Heart right ventricle (tissue), 16 donors: Measurements from ENCODE around the gene ZNF385B. TPM values are rescaled to one million over a fixed set of nuclear protein-coding genes. Genes with fewer than 3 reads are reported as not detected.

Experiments
- ATAC-seq, 8 donors: fragments of 200-7000 bp; cut with Tn5 transposase; one replicate each; pipeline ENCODE4 v1.9.1; 2020; ENCODE audit warnings: mild to moderate bottlenecking in 8 of 8, moderate library complexity in 8 of 8, moderate number of reproducible peaks in 1 of 8
- DNase-seq, 2 donors: peaks; one replicate each; pipeline ENCODE4 v3.0.0-alpha.2; 2020
- H3K27ac ChIP-seq, 10 donors: fragments of 200-600 bp; sonication (generic) in 2 of 10; one replicate each; pipeline versions ENCODE4 v1.5.0 to v1.8.0; 2020 to 2022; ENCODE audit warnings: mild to moderate bottlenecking in 3 of 10
- H3K27me3 ChIP-seq, 7 donors: fragments of 200-600 bp; one replicate each; pipeline ENCODE4 v1.8.0; 2021 to 2022; ENCODE audit warnings: mild to moderate bottlenecking in 2 of 7
- H3K36me3 ChIP-seq, 9 donors: fragments of 200-600 bp; sonication (generic) in 1 of 9; one replicate each; pipeline versions ENCODE4 v1.5.0 to v1.8.0; 2020 to 2022; ENCODE audit warnings: mild to moderate bottlenecking in 2 of 9
- H3K4me1 ChIP-seq, 9 donors: fragments of 200-600 bp; sonication (generic) in 1 of 9; one replicate each; pipeline versions ENCODE4 v1.5.0 to v1.8.0; 2020 to 2022; ENCODE audit warnings: mild to moderate bottlenecking in 4 of 9
- H3K4me3 ChIP-seq, 10 donors: fragments of 200-600 bp; sonication (generic) in 2 of 10; one replicate each; pipeline versions ENCODE4 v1.5.0 to v1.8.0; 2020 to 2022; ENCODE audit warnings: mild to moderate bottlenecking in 7 of 10, moderate library complexity in 2 of 10
- H3K9me3 ChIP-seq, 11 donors: fragments of 200-600 bp in 10 of 11; sonication (generic) in 2 of 11; one replicate each; pipeline versions ENCODE4 v1.5.0 to v1.8.0; 2013 to 2022; ENCODE audit warnings: mild to moderate bottlenecking in 2 of 11, control low read depth in 1 of 11, moderate library complexity in 1 of 11
- WGBS, 2 donors: extraction: QIAGEN DNeasy Blood & Tissue Kit; methylation state at CpG; one replicate each; pipeline ENCODE4 v1.1.7; 2013; ENCODE audit warnings: inconsistent platforms in 1 of 2; 5-methylcytosine and 5-hydroxymethylcytosine counted together
- intact Hi-C, 10 donors: fragments of 100-400 bp; cut with DNase I; formaldehyde crosslinking; loops; one replicate each; pipeline versions ENCODE4 v1.11.1 to v1.14.2; 2022
- polyA plus RNA-seq, 2 donors: library from polyadenylated mRNA; stranded (reverse); fragments of 200-250 nt; gene quantifications; one replicate each; pipeline ENCODE4 v1.2.3, GENCODE V29; 2013
- total RNA-seq, 10 donors: library from RNA; stranded (reverse); fragmentation: NEBNext Ultra II Directional in 3 of 10; extraction: Animal tissue kit (Norgen Biotek cat#: 25700) in 3 of 10; gene quantifications; one replicate each; pipeline versions ENCODE4 v1.2.1 to v1.2.4, GENCODE V29; 2021 to 2023
- TF ChIP-seq, protein P1 (sequence below), 9 donors: fragments of 200-600 bp; sonication (generic) in 2 of 9; IDR thresholded peaks; one replicate each; pipeline versions ENCODE4 v1.5.0 to v1.8.0; 2021 to 2022; ENCODE audit warnings: antibody characterized with exemption in 9 of 9, mild to moderate bottlenecking in 5 of 9, moderate library complexity in 1 of 9
- donor health status: Arrhythmogenic right ventricular cardiomyopathy.
- donor health status: ischemic (EF 13 %, LVEDD 7.1; RV severe dilation, severe dysfunction).
- donor health status: healthy with polysubstance abuse.
- donor health status: DM: no; HTN: yes; CAD: no.
- donor health status: DM: no; HTN: no; CAD: no.
- donor health status: ischemic (EF 25% LVEDD 6.9; RV normal size, moderate dysfunction).
- donor health status: ischemic (EF 25% LVEDD 5.7; RV mildly dilated, moderate dysfunction).
- donor health status: healthy.
- donor health status: DM: yes; HTN: yes; CAD: no.
- donor health status: Ischemic cardiomyopathy.
- donor health status: ischemic (EF 35%, LVEDD 5.7; RV mildly dilated, moderate dysfunction).
- donor health status: nonischemic (EF 11% LVEDD 7.7; RV severe dilation, severe dysfunction).
- donor health status: DM: yes; HTN: yes; CAD: no.
- donor health status: PGD.
- donor health status: ischemic (EF 29% LVEDD 5.4; RV normal size, mild dysfunction).
- donor health status: nonischemic (EF 23%, LVEDD 6.1; RV moderate dilation, normal function).

ZNF385B gene
- total and polyA plus RNA-seq, 12 donors, result 0.19 to 19.7 (median 1.7) TPM

- Histone ChIP-seq H3K4me3 (no peak overlapping the region), H3K4me1 (peaks cover 0 to 4% (median 0%) of the 10 kb centered on the region in 9 donors), H3K27ac (no peak overlapping the region), H3K36me3 (no peaks in the 10 kb centered on the region), H3K9me3 (no peaks in the 10 kb centered on the region), H3K27me3 (no peaks in the 10 kb centered on the region)
- intact Hi-C loops, result no loop called here
- TF ChIP-seq, protein P1, sequence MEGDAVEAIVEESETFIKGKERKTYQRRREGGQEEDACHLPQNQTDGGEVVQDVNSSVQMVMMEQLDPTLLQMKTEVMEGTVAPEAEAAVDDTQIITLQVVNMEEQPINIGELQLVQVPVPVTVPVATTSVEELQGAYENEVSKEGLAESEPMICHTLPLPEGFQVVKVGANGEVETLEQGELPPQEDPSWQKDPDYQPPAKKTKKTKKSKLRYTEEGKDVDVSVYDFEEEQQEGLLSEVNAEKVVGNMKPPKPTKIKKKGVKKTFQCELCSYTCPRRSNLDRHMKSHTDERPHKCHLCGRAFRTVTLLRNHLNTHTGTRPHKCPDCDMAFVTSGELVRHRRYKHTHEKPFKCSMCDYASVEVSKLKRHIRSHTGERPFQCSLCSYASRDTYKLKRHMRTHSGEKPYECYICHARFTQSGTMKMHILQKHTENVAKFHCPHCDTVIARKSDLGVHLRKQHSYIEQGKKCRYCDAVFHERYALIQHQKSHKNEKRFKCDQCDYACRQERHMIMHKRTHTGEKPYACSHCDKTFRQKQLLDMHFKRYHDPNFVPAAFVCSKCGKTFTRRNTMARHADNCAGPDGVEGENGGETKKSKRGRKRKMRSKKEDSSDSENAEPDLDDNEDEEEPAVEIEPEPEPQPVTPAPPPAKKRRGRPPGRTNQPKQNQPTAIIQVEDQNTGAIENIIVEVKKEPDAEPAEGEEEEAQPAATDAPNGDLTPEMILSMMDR (IDR thresholded peaks at IDR 0.05), result no peak
- ATAC-seq, result no peak
- WGBS, 2 donors, result 88 to 90% methylated on average over 2 of the region's 2 CpGs
- DNase-seq, result no peak
Measured at GRCh38 chr2:179572544-179572943, 288.9 kb downstream of the ZNF385B start.

- intact Hi-C loops, result no loop called here
- 81 to 82% methylated on average over 4 of the region's 4 CpGs for WGBS, 2 donors
- Histone ChIP-seq H3K27me3 (no peaks in the 10 kb centered on the region), H3K27ac (no peak overlapping the region), H3K36me3 (no peaks in the 10 kb centered on the region), H3K9me3 (no peaks in the 10 kb centered on the region), H3K4me3 (no peak overlapping the region), H3K4me1 (peaks cover 0 to 4% (median 0%) of the 10 kb centered on the region in 9 donors)
- ATAC-seq, result no peak
- DNase-seq, result no peak
- TF ChIP-seq, protein P1 (IDR thresholded peaks at IDR 0.05), result no peak
Measured at GRCh38 chr2:179571721-179572120, 289.7 kb downstream of the ZNF385B start.

DNA sequence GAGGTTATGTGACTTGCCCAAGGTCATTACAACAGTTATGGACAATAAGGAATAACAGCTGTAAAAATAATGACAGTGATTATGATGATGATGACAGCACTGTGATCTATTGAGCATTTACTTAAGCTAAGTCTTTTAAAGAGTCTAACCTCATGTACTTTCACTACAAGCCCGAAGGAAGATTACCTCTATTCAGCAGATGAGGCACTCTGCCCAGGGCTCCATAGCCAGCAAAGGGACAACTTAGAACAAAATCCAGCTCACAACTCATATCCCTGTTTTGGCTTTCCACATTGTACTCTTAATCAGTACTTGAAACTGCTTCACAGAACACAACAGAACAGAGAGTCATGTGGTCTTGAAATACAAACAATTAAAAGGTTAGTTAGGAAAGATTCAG, 290.2 kb downstream of the ZNF385B start:
- Histone ChIP-seq H3K4me3 (no peak overlapping the region), H3K27me3 (no peaks in the 10 kb centered on the region), H3K9me3 (no peaks in the 10 kb centered on the region), H3K36me3 (no peaks in the 10 kb centered on the region), H3K4me1 (peaks cover 0 to 4% (median 0%) of the 10 kb centered on the region in 9 donors), H3K27ac (no peak overlapping the region)
- no peak for DNase-seq
- TF ChIP-seq, protein P1 (IDR thresholded peaks at IDR 0.05), result no peak
- WGBS, 2 donors, result 33 to 46% methylated on average over 1 of the region's 1 CpG
- ATAC-seq, result peak in 4 of 8 donors; percentile 37 to 73 (median 51)
- intact Hi-C loops, result no loop called here

GRCh38 chr2:179569831-179570233, 291.6 kb downstream of the ZNF385B start:
- Histone ChIP-seq H3K27me3 (no peaks in the 10 kb centered on the region), H3K27ac (no peak overlapping the region), H3K4me3 (no peak overlapping the region), H3K9me3 (no peaks in the 10 kb centered on the region), H3K36me3 (no peaks in the 10 kb centered on the region), H3K4me1 (peaks cover 0 to 4% (median 0%) of the 10 kb centered on the region in 9 donors)
- ATAC-seq, result peak in 1 of 8 donors; percentile 67
- intact Hi-C loops, result no loop called here
- no peak for DNase-seq
- 49 to 68% methylated on average over 1 of the region's 1 CpG for WGBS, 2 donors
- TF ChIP-seq, protein P1 (IDR thresholded peaks at IDR 0.05), result no peak
